Common myeloid progenitor, CD34-positive (primary cell): Measurements from ENCODE around the gene VTI1A.
A peak's percentile ranks its signal among the peaks of the same experiment; 100 is the strongest.

ENCODE experiments used
- CTCF ChIA-PET: fragments of 350-600 bp; sonication (Branson Sonifier 250); formaldehyde crosslinking; loops from one replicate; lab custom pipeline; 2021; ENCODE audit warnings: antibody characterized with exemption; lab: Charles Lee
- POLR2A ChIA-PET: fragments of 350-600 bp; sonication (Branson Sonifier 250); formaldehyde crosslinking; loops from one replicate; lab custom pipeline; 2021; ENCODE audit warnings: antibody characterized with exemption; lab: Charles Lee
- DNase-seq, 3 donors: peaks; one replicate each; pipeline versions ENCODE4 v3.0.0 to v3.0.0-alpha.2; 2013
- H3K27ac ChIP-seq, 2 experiments: 1 replicate in 1 of 2; 2 replicates in 1 of 2; pipeline ENCODE4 v1.7.0; 2013; ENCODE audit warnings: inconsistent platforms in 2 of 2, low read length in 2 of 2, mild to moderate bottlenecking in 2 of 2, low read depth in 1 of 2, moderate library complexity in 1 of 2; ENCODE audit not compliant: severe bottlenecking in 2 of 2, insufficient read depth in 1 of 2, poor library complexity in 1 of 2
- H3K27me3 ChIP-seq, 5 experiments: replicated peaks in 2 of 5; 1 replicate in 3 of 5; 2 replicates in 2 of 5; pipeline versions ENCODE4 v1.6.1 to v1.7.0; 2013; ENCODE audit warnings: low read length in 4 of 5, mild to moderate bottlenecking in 2 of 5, moderate library complexity in 2 of 5, inconsistent platforms in 1 of 5; ENCODE audit not compliant: insufficient read depth in 5 of 5, control insufficient read depth in 4 of 5
- H3K36me3 ChIP-seq, 4 experiments: 1 replicate in 2 of 4; 2 replicates in 2 of 4; pipeline versions ENCODE4 v1.6.1 to v1.7.0; 2013; ENCODE audit warnings: low read length in 3 of 4, control low read depth in 1 of 4, mild to moderate bottlenecking in 1 of 4; ENCODE audit not compliant: control insufficient read depth in 4 of 4, insufficient read depth in 4 of 4
- H3K4me1 ChIP-seq, 4 experiments: 1 replicate in 3 of 4; 2 replicates in 1 of 4; pipeline versions ENCODE4 v1.6.1 to v1.7.1; 2013; ENCODE audit warnings: low read length in 3 of 4, mild to moderate bottlenecking in 3 of 4, control low read depth in 1 of 4, inconsistent platforms in 1 of 4, moderate library complexity in 1 of 4; ENCODE audit not compliant: control insufficient read depth in 4 of 4, insufficient read depth in 4 of 4; ENCODE audit errors: control extremely low read depth in 1 of 4
- H3K4me3 ChIP-seq, 7 experiments: 1 replicate in 4 of 7; 2 replicates in 3 of 7; pipeline versions ENCODE4 v1.5.1 to v1.7.0; 2013; ENCODE audit warnings: mild to moderate bottlenecking in 7 of 7, low read length in 6 of 7, moderate library complexity in 6 of 7, inconsistent platforms in 2 of 7, low read depth in 2 of 7, control low read depth in 1 of 7; ENCODE audit not compliant: insufficient read depth in 4 of 7, control insufficient read depth in 1 of 7; ENCODE audit errors: extremely low read depth in 1 of 7
- H3K9me3 ChIP-seq, 5 experiments: 1 replicate in 4 of 5; 2 replicates in 1 of 5; pipeline versions ENCODE4 v1.6.1 to v1.7.1; 2013; ENCODE audit warnings: low read length in 4 of 5, mild to moderate bottlenecking in 2 of 5, inconsistent platforms in 1 of 5, low read depth in 1 of 5, moderate library complexity in 1 of 5; ENCODE audit not compliant: control insufficient read depth in 4 of 5, insufficient read depth in 2 of 5; ENCODE audit errors: control extremely low read depth in 1 of 5
- WGBS: methylation state at CpG from one replicate; pipeline ENCODE4 v1.1.5; 2013; ENCODE audit not compliant: insufficient coverage; 5-methylcytosine and 5-hydroxymethylcytosine counted together

Gene VTI1A

GRCh38 chr10:112672706-112673105, 225.7 kb downstream of the VTI1A start:
- POLR2A ChIA-PET = no interaction called here
- no peak overlapping the region for H3K4me3 ChIP-seq
- no peaks in the 10 kb centered on the region for H3K27me3 ChIP-seq
- DNase-seq = no peak
- H3K27ac ChIP-seq = no peak overlapping the region
- H3K4me1 ChIP-seq = peaks cover 0 to 4% (median 0%) of the 10 kb centered on the region in 4 experiments
- no peaks in the 10 kb centered on the region for H3K9me3 ChIP-seq
- peaks cover 0 to 11% (median 3%) of the 10 kb centered on the region in 4 experiments for H3K36me3 ChIP-seq
- 96% methylated on average over 3 of the region's 5 CpGs for WGBS
- CTCF ChIA-PET = no interaction called here

- WGBS = 100% methylated on average over 2 of the region's 10 CpGs
- Histone ChIP-seq H3K27me3 (no peaks in the 10 kb centered on the region), H3K27ac (no peak overlapping the region), H3K4me3 (no peak overlapping the region), H3K36me3 (peaks cover 0 to 7% (median 1%) of the 10 kb centered on the region in 4 experiments), H3K4me1 (peaks cover 0 to 4% (median 0%) of the 10 kb centered on the region in 4 experiments), H3K9me3 (no peaks in the 10 kb centered on the region)
- POLR2A ChIA-PET = no interaction called here
- CTCF ChIA-PET = no interaction called here
- no peak for DNase-seq
These were observed 228.6 kb downstream of the VTI1A start for GRCh38 chr10:112675560-112676083.

GRCh38 chr10:112677689-112678088, 230.7 kb downstream of the VTI1A start:
- H3K4me1 ChIP-seq = no peaks in the 10 kb centered on the region
- ChIA-PET POLR2A (no interaction called here), CTCF (interaction anchor here (1.0 kb wide), 1 partner anchor 44 kb away, joined by 3 read pairs; no protein-coding TSS in a partner anchor)
- H3K4me3 ChIP-seq = no peak overlapping the region
- H3K36me3 ChIP-seq = peaks cover 0 to 7% (median 0%) of the 10 kb centered on the region in 4 experiments
- 79% methylated on average over 3 of the region's 5 CpGs for WGBS
- H3K27ac ChIP-seq = no peak overlapping the region
- peak; percentile 9 to 45 (median 28) for DNase-seq
- H3K9me3 ChIP-seq = no peaks in the 10 kb centered on the region
- no peaks in the 10 kb centered on the region for H3K27me3 ChIP-seq

- H3K27me3 ChIP-seq = no peaks in the 10 kb centered on the region
- ChIA-PET CTCF (interaction anchor here (0.6 kb wide), 1 partner anchor 42 kb away, joined by 3 read pairs; no protein-coding TSS in a partner anchor), POLR2A (no interaction called here)
- no peak overlapping the region for H3K4me3 ChIP-seq
- H3K27ac ChIP-seq = no peak overlapping the region
- 100% methylated on average over 5 of the region's 7 CpGs for WGBS
- no peaks in the 10 kb centered on the region for H3K4me1 ChIP-seq
- DNase-seq = no peak
- no peaks in the 10 kb centered on the region for H3K9me3 ChIP-seq
- peaks cover 0 to 7% (median 0%) of the 10 kb centered on the region in 4 experiments for H3K36me3 ChIP-seq
These were observed 231.6 kb downstream of the VTI1A start for GRCh38 chr10:112678581-112678980.

- POLR2A ChIA-PET = no interaction called here
- no CpG with 5 or more reads among the region's 3 CpGs for WGBS
These were observed 232.0 kb downstream of the VTI1A start for GRCh38 chr10:112678987-112679386.

GRCh38 chr10:112679392-112679791, 232.4 kb downstream of the VTI1A start:
- POLR2A ChIA-PET = no interaction called here
- CTCF ChIA-PET = interaction anchor here (0.6 to 1.0 kb wide), 2 partner anchors 9 to 41 kb away, joined by 3 read pairs; no protein-coding TSS in a partner anchor
- WGBS = no CpG with 5 or more reads among the region's 2 CpGs

More at GRCh38 chr10:112678987-112679386, 232.0 kb downstream of the VTI1A start:
- Histone ChIP-seq H3K4me1 (no peaks in the 10 kb centered on the region), H3K27ac (no peak overlapping the region), H3K9me3 (no peaks in the 10 kb centered on the region), H3K27me3 (no peaks in the 10 kb centered on the region), H3K36me3 (peaks cover 0 to 7% (median 0%) of the 10 kb centered on the region in 4 experiments), H3K4me3 (no peak overlapping the region)
- CTCF ChIA-PET = interaction anchor here (0.6 to 1.0 kb wide), 2 partner anchors 8 to 41 kb away, joined by 3 read pairs; no protein-coding TSS in a partner anchor
- no peak for DNase-seq

GRCh38 chr10:112680586-112680985, 233.6 kb downstream of the VTI1A start:
- no peak for DNase-seq
- no peaks in the 10 kb centered on the region for H3K4me1 ChIP-seq
- ChIA-PET CTCF (interaction anchor here (0.7 to 1.6 kb wide), 4 partner anchors 9 to 1104 kb away, joined by 3 to 4 read pairs (median 4); no protein-coding TSS in a partner anchor), POLR2A (no interaction called here)
- H3K9me3 ChIP-seq = no peaks in the 10 kb centered on the region
- H3K27me3 ChIP-seq = no peaks in the 10 kb centered on the region
- peaks cover 0 to 7% (median 0%) of the 10 kb centered on the region in 4 experiments for H3K36me3 ChIP-seq
- no peak overlapping the region for H3K27ac ChIP-seq
- H3K4me3 ChIP-seq = no peak overlapping the region
- no CpG with 5 or more reads among the region's 1 CpG for WGBS

More at GRCh38 chr10:112679392-112679791, 232.4 kb downstream of the VTI1A start:
- H3K27me3 ChIP-seq = no peaks in the 10 kb centered on the region
- no peak overlapping the region for H3K27ac ChIP-seq
- no peaks in the 10 kb centered on the region for H3K4me1 ChIP-seq
- no peaks in the 10 kb centered on the region for H3K9me3 ChIP-seq
- no peak overlapping the region for H3K4me3 ChIP-seq
- DNase-seq = no peak
- H3K36me3 ChIP-seq = peaks cover 0 to 7% (median 0%) of the 10 kb centered on the region in 4 experiments
